ENCODE results near the gene ZNF217.

Gene ZNF217

GRCh38 chr20:53609491-53610445 lies 16.1 kb upstream of the ZNF217 start:
- TF ChIP-seq EGR1 (IDR thresholded peaks at IDR 0.05) (no peak), TCF12 (IDR thresholded peaks at IDR 0.05; ENCODE audit: low read depth) (no peak), RAD21 (IDR thresholded peaks at IDR 0.05; ENCODE audit: low read depth) (no peak), CEBPB (IDR thresholded peaks at IDR 0.05) (no peak), ZBTB7A (IDR thresholded peaks at IDR 0.05; ENCODE audit: low read depth) (no peak), TEAD4 (IDR thresholded peaks at IDR 0.05) (no peak), MAX (IDR thresholded peaks at IDR 0.05) (no peak), EP300 (IDR thresholded peaks at IDR 0.05; ENCODE audit: borderline replicate concordance) (no peak), USF1 (IDR thresholded peaks at IDR 0.05) (no peak), REST (IDR thresholded peaks at IDR 0.05; ENCODE audit: low read depth) (no peak), TAF1 (IDR thresholded peaks at IDR 0.05; ENCODE audit: low read depth) (no peak), YY1 (IDR thresholded peaks at IDR 0.05; ENCODE audit: low read depth) (no peak), NFIC (IDR thresholded peaks at IDR 0.05) (no peak), FOXM1 (IDR thresholded peaks at IDR 0.05; ENCODE audit: borderline replicate concordance, low read depth) (no peak), CREB1 (IDR thresholded peaks at IDR 0.05; ENCODE audit: low read depth) (no peak)

- no peak for TF ChIP-seq TAF1 (IDR thresholded peaks at IDR 0.05; ENCODE audit: low read depth)
- no peak for TF ChIP-seq EGR1 (IDR thresholded peaks at IDR 0.05)
- TF ChIP-seq EP300 (IDR thresholded peaks at IDR 0.05; ENCODE audit: borderline replicate concordance): no peak
- TF ChIP-seq ZBTB7A (IDR thresholded peaks at IDR 0.05; ENCODE audit: low read depth): no peak
- no peak for TF ChIP-seq CEBPB (IDR thresholded peaks at IDR 0.05)
- no peak for TF ChIP-seq TCF12 (IDR thresholded peaks at IDR 0.05; ENCODE audit: low read depth)
- no peak for TF ChIP-seq CREB1 (IDR thresholded peaks at IDR 0.05; ENCODE audit: low read depth)
- TF ChIP-seq TEAD4 (IDR thresholded peaks at IDR 0.05): no peak
- no peak for TF ChIP-seq USF1 (IDR thresholded peaks at IDR 0.05)
- TF ChIP-seq REST (IDR thresholded peaks at IDR 0.05; ENCODE audit: low read depth): no peak
Measured at GRCh38 chr20:53608456-53609452, 15.1 kb upstream of the ZNF217 start.

- TF ChIP-seq YY1 (IDR thresholded peaks at IDR 0.05; ENCODE audit: low read depth) (no peak), TCF12 (IDR thresholded peaks at IDR 0.05; ENCODE audit: low read depth) (no peak), TAF1 (IDR thresholded peaks at IDR 0.05; ENCODE audit: low read depth) (no peak)
Measured at GRCh38 chr20:53608071-53608455, 14.4 kb upstream of the ZNF217 start.

- TF ChIP-seq TAF1 (IDR thresholded peaks at IDR 0.05; ENCODE audit: low read depth): no peak
- TF ChIP-seq NFIC (IDR thresholded peaks at IDR 0.05): peak; percentile 58
- no peak for TF ChIP-seq USF1 (IDR thresholded peaks at IDR 0.05)
- TF ChIP-seq YY1 (IDR thresholded peaks at IDR 0.05; ENCODE audit: low read depth): 0 out of 2 replicates have a peak, but pooled peaks have one; percentile 42
Measured at GRCh38 chr20:53606364-53606985, 12.8 kb upstream of the ZNF217 start.

GRCh38 chr20:53602661-53603060 lies 9.0 kb upstream of the ZNF217 start:
- no peak for TF ChIP-seq NFIC (IDR thresholded peaks at IDR 0.05)
- no peak for TF ChIP-seq REST (IDR thresholded peaks at IDR 0.05; ENCODE audit: low read depth)
- TF ChIP-seq USF1 (IDR thresholded peaks at IDR 0.05): no peak
- no peak for TF ChIP-seq ZBTB7A (IDR thresholded peaks at IDR 0.05; ENCODE audit: low read depth)
- no peak for TF ChIP-seq TAF1 (IDR thresholded peaks at IDR 0.05; ENCODE audit: low read depth)
- no peak for TF ChIP-seq RAD21 (IDR thresholded peaks at IDR 0.05; ENCODE audit: low read depth)
- TF ChIP-seq EGR1 (IDR thresholded peaks at IDR 0.05): no peak

Measured in Ishikawa (cell line).